LHCN-M2 (cell line): Measurements from ENCODE around the gene HLA-DQA1. TPM values are rescaled to one million over a fixed set of nuclear protein-coding genes. Genes with fewer than 3 reads are reported as not detected.
"Not testable (repeated sequence)": the region's sequence is repeated elsewhere in the genome, so short reads cannot be mapped to it uniquely, and the experiment has no call there.

Experiments
- DNase-seq: peaks from one replicate; pipeline ENCODE4 v3.0.0-alpha.2; 2012; ENCODE audit warnings: low read depth
- polyA plus RNA-seq: library from polyadenylated mRNA; unstranded; fragments of >200 nt; gene quantifications from one replicate; pipeline ENCODE4 v1.2.1, GENCODE V29; 2012; ENCODE audit warnings: missing spikeins
- total RNA-seq: library from RNA; depleted of rRNA; stranded (reverse); fragments of >200 nt; gene quantifications from 2 replicates; pipeline ENCODE4 v1.2.3, GENCODE V29; 2014; rRNA removed

Gene HLA-DQA1
- not detected in 2 replicates for total RNA-seq
- polyA plus RNA-seq = not detected

DNA sequence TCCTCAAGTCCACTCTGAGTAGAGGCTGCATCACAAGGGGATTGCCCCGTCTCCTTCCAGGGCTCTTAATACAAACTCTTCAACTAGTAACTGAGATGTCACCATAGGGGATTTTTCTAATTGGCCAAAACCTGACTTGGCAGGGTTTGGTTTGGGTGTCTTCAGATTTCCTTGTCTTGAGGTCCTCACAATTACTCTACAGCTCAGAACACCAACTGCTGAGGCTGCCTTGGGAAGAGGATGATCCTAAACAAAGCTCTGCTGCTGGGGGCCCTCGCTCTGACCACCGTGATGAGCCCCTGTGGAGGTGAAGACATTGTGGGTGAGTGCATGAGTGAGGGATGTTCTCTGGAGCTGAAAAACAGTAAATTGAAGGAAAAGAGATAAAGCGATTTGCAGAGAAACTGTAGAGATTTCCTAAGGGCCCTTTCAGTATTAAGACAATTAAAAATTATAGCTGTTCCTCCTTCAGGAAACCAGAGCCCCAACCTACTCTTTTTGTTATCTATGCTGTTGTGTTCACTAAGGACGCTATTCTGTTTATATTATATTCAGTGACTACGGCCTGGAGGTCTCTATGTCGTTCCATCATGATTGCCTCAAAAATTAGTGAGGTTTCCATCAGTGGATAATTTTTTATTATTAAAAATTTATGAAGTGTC, at the start of gene HLA-DQA1:
Gene HLA-DQA1 (plus strand): TSS at position 188 of the 662 bp plus-strand sequence. CDS start 53 bp downstream, at position 241.
- DNase-seq = no peak

- DNase-seq = no peak
Observed at GRCh38 chr6:32588156-32588555, 49.0 kb upstream of the HLA-DQA1 start.

DNA sequence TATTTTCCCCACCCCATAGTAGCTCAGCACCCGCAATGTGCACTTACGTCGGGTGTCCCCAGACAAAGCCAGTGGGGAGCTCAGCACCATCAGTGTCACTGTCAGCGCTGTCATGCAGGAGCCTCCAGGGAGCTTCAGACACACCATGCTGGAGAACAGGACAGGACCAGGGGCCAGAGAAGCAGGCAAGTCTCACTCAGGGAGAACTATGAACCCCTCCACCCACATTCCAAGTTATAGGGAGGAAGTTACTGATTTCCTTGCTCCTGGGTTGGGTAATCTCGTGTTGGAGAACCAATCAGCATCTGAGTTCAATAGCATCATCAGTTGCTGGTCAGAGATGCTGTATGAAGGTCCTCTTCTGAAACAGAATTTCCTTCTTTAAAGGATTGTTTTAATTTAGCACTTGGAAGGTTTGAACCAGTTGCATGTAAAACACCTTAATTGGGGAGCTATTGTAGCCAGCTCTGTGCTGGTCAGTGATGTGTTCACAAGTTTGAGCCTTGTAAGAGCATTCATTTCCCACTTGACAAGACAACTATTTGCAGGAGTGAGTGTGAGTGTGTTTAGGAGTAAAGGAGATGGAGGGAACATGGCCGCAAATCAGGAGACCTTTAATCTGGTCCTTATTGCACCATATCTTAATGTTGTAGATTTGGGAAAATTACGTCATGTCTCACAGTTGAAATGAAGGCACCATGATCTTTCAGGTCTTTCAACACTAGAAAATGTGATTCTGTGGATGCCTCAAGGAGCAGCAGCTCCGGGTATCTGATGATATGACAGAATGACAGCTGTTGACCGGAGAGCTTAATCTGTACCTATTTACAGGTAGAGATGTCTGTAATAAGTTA, 47.4 kb upstream of the HLA-DQA1 start, which contains the start of gene HLA-DRB1:
Gene HLA-DRB1 (minus strand): TSS at position 253 of the 854 bp plus-strand sequence. CDS start 106 bp downstream, at position 147.
- DNase-seq = no peak

- DNase-seq = not testable (repeated sequence)
Observed at GRCh38 chr6:32590713-32591112, 46.5 kb upstream of the HLA-DQA1 start.

DNA sequence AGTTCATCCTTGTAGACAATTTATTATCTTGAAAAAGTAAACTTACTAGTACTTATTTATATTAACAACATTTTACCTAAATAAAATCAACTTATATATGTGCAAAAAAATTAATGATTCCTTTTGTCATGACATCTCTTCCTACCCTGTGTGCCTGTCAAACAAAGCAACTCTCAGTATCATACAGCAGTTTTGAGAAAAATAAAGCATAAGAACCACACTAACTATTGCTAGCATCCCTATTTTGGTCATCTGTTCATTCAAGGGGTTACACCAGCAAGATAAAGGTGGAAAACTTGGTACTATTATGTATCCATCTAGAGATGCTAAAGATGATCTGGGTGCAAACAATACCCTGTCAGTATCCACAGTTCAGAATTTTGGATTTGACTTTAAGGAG, 40.2 kb upstream of the HLA-DQA1 start:
- DNase-seq = no peak

DNA sequence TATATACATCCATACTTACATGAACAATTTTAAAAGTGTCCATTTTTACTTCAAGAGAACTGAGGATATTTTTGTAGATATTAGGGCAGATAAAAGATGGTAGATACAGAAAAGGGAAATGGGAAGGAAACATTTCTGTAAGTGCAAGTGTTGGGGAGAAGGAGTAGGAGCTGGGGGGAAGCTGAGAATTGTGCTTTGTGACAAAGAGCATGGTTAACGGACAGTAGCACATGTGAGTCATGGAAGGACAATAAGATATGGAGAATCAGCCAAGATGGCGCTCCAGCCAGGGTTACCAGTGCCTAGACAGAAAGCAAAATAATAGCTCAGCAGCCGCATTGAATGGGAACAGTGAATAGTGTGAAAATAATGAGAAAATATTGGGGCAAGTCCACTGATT, 34.8 kb upstream of the HLA-DQA1 start:
- DNase-seq = no peak

DNA sequence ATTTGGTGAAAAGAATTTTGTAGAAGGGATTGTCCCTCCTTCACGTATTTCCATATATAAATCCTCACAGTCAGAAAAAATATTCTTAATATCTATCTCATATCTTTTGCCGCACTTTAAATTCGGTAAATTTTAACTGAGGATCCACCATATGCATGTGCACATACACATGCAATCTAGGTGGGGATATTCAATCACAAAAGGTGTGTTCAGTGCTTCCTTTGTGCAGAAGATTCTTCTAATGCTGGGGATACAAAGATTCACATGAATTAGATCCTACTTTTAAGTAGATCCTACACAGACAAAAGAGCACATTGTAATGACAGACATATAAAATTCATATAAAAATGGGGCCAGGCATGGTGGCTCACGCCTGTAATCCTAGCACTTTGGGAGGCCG, 34.0 kb upstream of the HLA-DQA1 start:
- no peak for DNase-seq

GRCh38 chr6:32603888-32604287, 33.3 kb upstream of the HLA-DQA1 start:
- no peak for DNase-seq

- DNase-seq = no peak
Observed at GRCh38 chr6:32604434-32604877, 32.8 kb upstream of the HLA-DQA1 start.

GRCh38 chr6:32607263-32607987, 29.8 kb upstream of the HLA-DQA1 start:
- DNase-seq = no peak

DNA sequence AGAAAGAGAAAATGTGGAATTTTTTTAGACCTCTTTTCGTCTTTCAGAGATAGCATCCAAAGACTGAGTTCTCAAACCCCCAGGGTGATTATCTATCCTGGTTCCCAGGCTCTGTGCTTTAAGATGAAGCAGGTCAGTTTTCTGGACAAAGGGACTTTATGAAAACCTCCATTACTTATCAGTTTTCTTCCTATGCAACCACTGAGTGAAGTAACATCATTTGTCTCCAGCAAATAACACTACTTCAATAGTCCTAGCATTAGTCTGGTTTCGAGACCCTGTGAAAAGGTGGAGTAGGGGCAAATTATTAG, 29.3 kb upstream of the HLA-DQA1 start:
- DNase-seq = no peak

- DNase-seq = no peak
Observed at GRCh38 chr6:32608362-32608761, 28.8 kb upstream of the HLA-DQA1 start.

DNA sequence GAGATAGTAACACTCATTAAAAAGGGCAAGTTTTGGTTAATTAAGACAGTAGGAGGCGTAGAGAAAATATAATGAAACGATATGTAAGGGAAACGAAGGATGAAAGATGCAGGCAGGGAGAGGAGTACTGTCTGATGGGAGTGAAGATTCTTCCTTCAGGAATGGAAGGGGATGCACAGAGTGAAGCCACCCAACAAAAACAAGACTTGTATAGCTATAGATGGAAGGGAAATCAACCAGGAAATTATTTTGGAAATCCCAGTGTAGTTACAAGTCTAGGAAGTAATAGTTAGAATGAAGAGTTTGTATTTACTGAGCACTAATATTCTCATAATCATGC, 27.8 kb upstream of the HLA-DQA1 start:
- no peak for DNase-seq

DNA sequence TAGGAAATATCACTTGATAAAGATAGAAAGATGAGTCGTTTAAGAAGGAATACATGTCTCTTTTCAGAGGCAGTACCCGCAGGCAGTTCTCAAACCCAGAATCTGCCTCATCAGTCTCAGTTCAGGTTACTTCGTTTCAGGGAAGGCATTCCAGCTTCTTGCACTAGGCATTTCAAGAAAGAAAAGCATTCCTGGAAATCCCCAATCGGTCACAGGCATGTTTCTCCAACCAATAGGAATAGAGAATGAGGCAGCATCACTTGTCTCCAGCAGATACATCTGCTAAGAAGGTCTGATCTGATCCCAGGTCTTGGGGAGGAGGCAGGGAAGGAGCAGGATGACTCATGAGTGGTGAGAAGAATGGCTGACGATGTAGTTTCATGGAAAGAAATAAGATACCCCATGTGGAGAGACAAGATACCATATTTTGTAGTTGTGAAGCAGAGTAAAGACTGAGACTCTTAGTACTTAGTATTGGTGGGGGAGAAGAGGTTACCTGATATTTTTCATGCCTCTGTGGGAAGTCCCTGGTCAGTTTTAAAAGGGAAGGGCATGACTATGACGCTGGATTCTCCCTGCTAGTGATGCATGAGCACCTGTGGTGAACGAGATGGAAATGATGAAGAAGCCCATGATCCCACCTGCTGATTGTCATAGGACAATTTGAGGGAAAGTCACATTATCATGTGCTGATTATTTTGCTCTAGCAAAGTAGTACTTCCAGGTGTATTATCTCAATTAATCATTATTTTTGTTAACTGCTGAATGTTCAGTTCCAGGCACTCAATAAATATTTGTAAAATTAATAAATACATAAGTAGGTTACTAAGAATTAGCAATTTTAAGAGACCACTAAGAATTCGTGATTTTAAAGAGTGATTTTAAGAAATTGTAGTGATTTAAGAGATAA, 27.2 kb upstream of the HLA-DQA1 start:
- peak; percentile 59 for DNase-seq

GRCh38 chr6:32610682-32611296, 26.4 kb upstream of the HLA-DQA1 start:
- DNase-seq = no peak

GRCh38 chr6:32613475-32613874, 23.7 kb upstream of the HLA-DQA1 start:
- no peak for DNase-seq

DNA sequence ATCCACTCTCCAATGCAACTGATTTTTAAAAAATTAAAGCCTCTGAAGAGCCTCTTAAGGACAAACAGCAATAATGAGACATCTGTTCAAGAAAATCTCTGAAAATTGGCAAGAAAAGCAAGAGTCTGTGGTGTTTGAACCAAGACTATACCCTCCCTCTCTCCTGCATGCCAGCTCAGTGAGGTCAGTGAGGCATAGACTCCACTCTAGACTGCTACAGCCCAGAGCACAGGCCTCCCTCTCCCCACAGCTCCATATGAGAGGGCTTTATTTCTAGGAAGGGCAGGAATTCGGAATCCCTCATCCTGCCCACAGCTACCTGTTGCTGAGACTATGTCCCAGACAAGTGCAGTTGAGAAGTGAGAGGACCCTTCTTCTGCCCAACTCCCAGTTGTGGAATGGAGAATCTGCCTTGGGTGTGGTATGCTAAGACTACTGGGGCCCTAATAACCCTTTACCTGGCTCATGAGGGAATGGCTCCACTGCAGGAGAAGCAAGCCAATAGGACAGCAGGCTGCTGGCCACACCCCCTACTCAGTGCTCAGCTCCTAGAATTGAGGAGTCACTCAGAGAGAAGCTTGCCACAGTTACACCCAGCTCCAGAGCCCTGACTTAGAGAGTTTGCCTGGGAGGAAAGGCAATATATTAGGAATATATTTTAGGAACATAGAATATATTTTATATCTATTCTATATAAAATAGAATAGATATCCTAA, 22.7 kb upstream of the HLA-DQA1 start:
- DNase-seq = no peak

DNA sequence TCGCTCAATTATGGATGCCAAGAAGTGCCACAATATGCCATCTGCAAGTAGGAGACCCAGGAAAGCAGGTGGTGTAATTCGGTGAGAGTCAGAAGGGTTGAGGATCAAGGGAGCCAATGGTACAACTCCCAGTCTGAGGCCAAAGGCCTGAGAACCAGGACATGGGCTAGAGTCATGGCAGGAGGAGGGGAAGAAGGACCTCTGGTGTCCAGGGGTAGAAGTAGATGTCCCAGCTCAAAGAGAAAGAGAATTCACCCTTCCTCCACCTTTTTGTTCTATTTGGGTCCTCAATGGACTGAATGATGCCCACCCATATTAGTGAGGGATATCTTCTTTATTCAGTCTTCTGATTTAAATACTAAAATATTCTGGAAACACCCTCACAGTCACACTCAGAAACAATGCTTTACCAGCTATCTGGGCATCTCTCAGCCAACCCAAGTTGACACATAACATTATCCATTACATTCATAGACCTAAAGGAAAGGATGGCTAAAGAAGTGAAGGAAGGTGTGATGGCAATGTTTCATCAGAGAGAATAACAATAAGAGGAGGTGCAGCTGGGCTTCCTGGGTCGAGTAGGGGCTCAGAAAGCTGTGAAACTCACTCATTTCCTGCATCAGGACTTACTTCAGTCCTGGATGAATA, 21.2 kb upstream of the HLA-DQA1 start:
- no peak for DNase-seq

DNA sequence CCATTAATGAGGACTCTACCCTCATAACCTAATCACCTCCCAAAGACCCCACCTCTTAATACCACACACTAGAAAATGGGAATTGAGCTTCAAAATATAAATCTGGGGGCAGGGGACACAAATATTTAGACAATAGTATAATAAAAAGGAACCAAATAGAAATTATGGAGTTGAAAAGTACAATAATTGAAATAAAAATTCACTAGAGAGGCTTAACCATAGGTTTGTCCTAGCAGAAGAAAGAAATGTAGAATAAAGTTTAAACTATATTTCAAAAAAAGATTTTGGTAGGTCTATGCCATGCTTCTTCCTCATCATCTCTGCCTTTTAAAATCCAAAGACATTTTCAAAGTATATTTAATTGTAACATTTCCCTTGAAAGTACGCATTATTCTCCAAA, 19.5 kb upstream of the HLA-DQA1 start:
- DNase-seq = no peak

DNA sequence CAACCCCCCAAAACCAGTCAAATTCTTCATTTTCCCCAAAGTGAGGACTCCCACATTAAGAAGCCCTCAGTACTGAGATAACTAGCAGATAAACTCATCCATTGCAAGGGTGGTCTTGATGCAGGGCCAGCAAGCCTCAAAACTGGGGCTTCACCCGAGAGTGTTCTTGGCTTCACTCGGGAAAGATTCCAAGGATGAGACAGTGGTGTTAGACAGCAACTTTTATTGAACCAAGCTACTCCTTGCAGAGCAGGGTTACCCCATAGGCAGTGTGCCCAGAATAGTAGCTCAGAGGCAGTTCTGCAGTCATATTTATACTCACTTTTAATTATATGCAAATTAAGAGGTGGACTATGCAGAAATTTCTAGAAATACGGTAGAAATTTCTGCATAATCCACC, 15.8 kb upstream of the HLA-DQA1 start:
- no peak for DNase-seq
